HepG2 (cell line): Measurements from ENCODE around the gene CLDN9. TPM values are rescaled to one million over a fixed set of nuclear protein-coding genes. Genes with fewer than 3 reads are reported as not detected.

Source experiments
- ATAC-seq: fragments of 200-7000 bp; cut with Tn5 transposase; 3 replicates; pipeline ENCODE4 v1.9.1; 2020; ENCODE audit warnings: mild to moderate bottlenecking, moderate library complexity
- BruUV-seq: library from RNA; stranded (reverse); fragments of 400-500 nt; replicated peaks from 2 replicates; lab custom pipeline; 2021; lab: Mats Ljungman, UMichigan
- CTCF ChIA-PET: fragments of 300-600 bp; formaldehyde crosslinking; extraction: SDS; loops from one replicate; lab custom pipeline; 2021; ENCODE audit warnings: low total read pairs, inconsistent platforms, low intra/inter-chr PET ratio; lab: Yijun Ruan, JAX
- POLR2A ChIA-PET: fragments of 350-600 bp; sonication (Branson Sonifier 250); formaldehyde crosslinking; loops from one replicate; lab custom pipeline; 2020; ENCODE audit warnings: antibody characterized with exemption, inconsistent platforms; lab: Yijun Ruan, JAX
- DNase-seq: peaks from one replicate; pipeline ENCODE4 v3.0.0-alpha.2; 2015; ENCODE audit warnings: low spot score
- FAIRE-seq: peaks from 3 replicates; lab custom pipeline; 2011; peaks lifted over from hg19 to GRCh38; lab: Jason Lieb, UNC
- H2AFZ ChIP-seq: one replicate; pipeline ENCODE4 v1.6.1; 2011; ENCODE audit warnings: low read length, inconsistent platforms
- H3K27ac ChIP-seq: fragments of 300-600 bp; 3 replicates; pipeline ENCODE4 v1.8.0; 2011; ENCODE audit warnings: mixed run types, mild to moderate bottlenecking, mixed read lengths, low read length, inconsistent platforms; ENCODE audit not compliant: insufficient read depth; ENCODE audit errors: extremely low read length
- H3K27me3 ChIP-seq, 2 experiments: fragments of 200-600 bp in 1 of 2; 2 replicates in 1 of 2; 3 replicates in 1 of 2; pipeline versions ENCODE4 v1.6.0 to v1.8.0; 2011; ENCODE audit warnings: low read length in 2 of 2, mild to moderate bottlenecking in 2 of 2, moderate library complexity in 2 of 2, inconsistent platforms in 1 of 2; ENCODE audit not compliant: insufficient read depth in 2 of 2, control insufficient read depth in 1 of 2
- H3K36me3 ChIP-seq, 2 experiments: fragments of 200-600 bp in 1 of 2; replicated peaks in 1 of 2; 2 replicates in 1 of 2; 3 replicates in 1 of 2; pipeline versions ENCODE4 v1.5.1 to v1.8.0; 2011; ENCODE audit warnings: low read length in 2 of 2, inconsistent platforms in 1 of 2; ENCODE audit not compliant: insufficient read depth in 2 of 2, control insufficient read depth in 1 of 2
- H3K4me1 ChIP-seq: 2 replicates; pipeline ENCODE4 v1.5.1; 2012; ENCODE audit warnings: low read length, inconsistent platforms; ENCODE audit not compliant: insufficient read depth
- H3K4me2 ChIP-seq: 2 replicates; pipeline ENCODE4 v1.6.0; 2011; ENCODE audit warnings: low read depth, low read length, inconsistent platforms
- H3K4me3 ChIP-seq, 3 experiments: fragments of 200-600 bp in 1 of 3; sonication (generic), shearing (Covaris generic) in 1 of 3; replicated peaks in 1 of 3; 2 replicates each; pipeline ENCODE4 v1.5.1; 2011 to 2016; ENCODE audit warnings: low read length in 3 of 3, inconsistent platforms in 2 of 3, low read depth in 2 of 3, mild to moderate bottlenecking in 2 of 3, control low read depth in 1 of 3, mixed read lengths in 1 of 3; ENCODE audit not compliant: insufficient read depth in 1 of 3
- H3K79me2 ChIP-seq: one replicate; pipeline ENCODE4 v1.6.1; 2011; ENCODE audit warnings: low read length, inconsistent platforms; ENCODE audit not compliant: insufficient read depth
- H3K9ac ChIP-seq: 2 replicates; pipeline ENCODE4 v1.6.0; 2011; ENCODE audit warnings: mild to moderate bottlenecking, low read depth, low read length, inconsistent platforms; ENCODE audit not compliant: insufficient read depth
- H3K9me3 ChIP-seq: 2 replicates; pipeline ENCODE4 v1.5.1; 2012; ENCODE audit warnings: mild to moderate bottlenecking, low read length
- H4K20me1 ChIP-seq: 2 replicates; pipeline ENCODE4 v1.6.0; 2011; ENCODE audit warnings: inconsistent platforms, mild to moderate bottlenecking, low read length, moderate library complexity; ENCODE audit not compliant: insufficient read depth
- CCAR2 ChIP-seq: fragments of 200-400 bp; formaldehyde crosslinking; optimal IDR thresholded peaks from 2 replicates; pipeline ENCODE3; 2018; ENCODE audit warnings: low read depth, mild to moderate bottlenecking, low read length, moderate library complexity
- HNRNPL ChIP-seq: fragments of 200-400 bp; formaldehyde crosslinking; IDR thresholded peaks from 2 replicates; pipeline ENCODE4 v1.6.1; 2017; ENCODE audit warnings: mild to moderate bottlenecking, low read depth, low read length
- IRF2 ChIP-seq: IDR thresholded peaks from 2 replicates; pipeline ENCODE4 v1.6.1; 2018; ENCODE audit warnings: missing genetic modification reagents, missing compliant biosample characterization
- MYNN ChIP-seq: sonication (generic); formaldehyde crosslinking; IDR thresholded peaks from 2 replicates; pipeline ENCODE4 v1.4.0; 2020; ENCODE audit warnings: mild to moderate bottlenecking, low read depth, missing genetic modification reagents
- NFE2L1 ChIP-seq: sonication (generic); formaldehyde crosslinking; IDR thresholded peaks from 2 replicates; pipeline ENCODE4 v1.4.0; 2020; ENCODE audit warnings: missing genetic modification reagents, mild to moderate bottlenecking, borderline replicate concordance
- NFIC ChIP-seq: IDR thresholded peaks from 2 replicates; pipeline ENCODE4 v1.6.1; 2012; ENCODE audit warnings: mild to moderate bottlenecking, low read length, inconsistent platforms
- PHB2 ChIP-seq: fragments of 450-650 bp; IDR thresholded peaks from 2 replicates; pipeline ENCODE4 v1.6.1; 2018; ENCODE audit not compliant: partially characterized antibody
- SMAD3 ChIP-seq: sonication (generic); formaldehyde crosslinking; IDR thresholded peaks from 2 replicates; pipeline ENCODE4 v1.4.0; 2020; ENCODE audit warnings: missing genetic modification reagents
- TBP ChIP-seq: sonication (generic); formaldehyde crosslinking; IDR thresholded peaks from 2 replicates; pipeline ENCODE4 v1.5.0; 2020; ENCODE audit warnings: missing genetic modification reagents
- ZBTB40 ChIP-seq, 2 experiments: fragments of 450-650 bp in 1 of 2; sonication (generic) in 1 of 2; formaldehyde crosslinking in 1 of 2; IDR thresholded peaks; 2 replicates each; pipeline versions ENCODE4 v1.6.1 to v1.8.0; 2016 to 2022; ENCODE audit warnings: antibody characterized with exemption in 1 of 2, mild to moderate bottlenecking in 1 of 2, missing genetic modification reagents in 1 of 2
- ZNF777 ChIP-seq: sonication (generic); formaldehyde crosslinking; IDR thresholded peaks from 2 replicates; pipeline ENCODE4 v1.4.0; 2020; ENCODE audit warnings: missing genetic modification reagents
- WGBS: methylation state at CpG from one replicate; pipeline ENCODE4 v1.1.6; 2017; ENCODE audit warnings: low lambda C conversion rate; 5-methylcytosine and 5-hydroxymethylcytosine counted together
- in situ Hi-C: cut with HindIII; loops from 2 replicates; pipeline ENCODE4 v1.10.0; 2017; ENCODE audit warnings: low pct_unique_long_range_greater_than_20kb; ENCODE audit not compliant: extremely low pct_ligation_motif_present
- intact Hi-C: fragments of 100-400 bp; cut with micrococcal nuclease; formaldehyde crosslinking; loops from one replicate; pipeline ENCODE4 v1.10.0; 2022; ENCODE audit not compliant: unreplicated experiment
- polyA plus RNA-seq, 8 experiments: library from polyadenylated mRNA; depleted of rRNA in 3 of 8; stranded (reverse) in 7 of 8; unstranded in 1 of 8; fragments of >200 nt; fragmentation: Illumina TruSeq in 4 of 8; extraction: Trizol in 4 of 8; gene quantifications; 2 replicates each; pipeline versions ENCODE4 v1.2.1 to v1.2.3, GENCODE V29; 2011 to 2016; ENCODE audit warnings: low read depth in 4 of 8, missing spikeins in 1 of 8, mixed read lengths in 1 of 8; ENCODE audit not compliant: insufficient read depth in 1 of 8
- total RNA-seq, 5 experiments: library from RNA; depleted of rRNA; stranded (reverse); fragments of >200 nt; fragmentation: Illumina TruSeq; extraction: Trizol; gene quantifications; 2 replicates each; pipeline ENCODE4 v1.2.3, GENCODE V29; 2016; ENCODE audit warnings: low read depth in 1 of 5

Gene CLDN9
- total and polyA plus RNA-seq, 2 of the 13 experiments (the other 11 are each of a cell fraction or from before 2014, with no cell fraction given): 0.15 to 0.26 TPM

- TF ChIP-seq TBP (CRISPR knock-in tag) (no peak), NFE2L1 (no peak)
Measured at GRCh38 chr16:3010510-3010909, 2.2 kb upstream of the CLDN9 start (continued).

- no peaks in the 10 kb centered on the region for H3K36me3 ChIP-seq
- no peaks in the 10 kb centered on the region for H3K79me2 ChIP-seq
- H2AFZ ChIP-seq: no peak overlapping the region
- FAIRE-seq: no peak
- H3K4me3 ChIP-seq: peak overlapping the region; percentile 16 to 40 (median 29); a peak in 3 of 6 replicates
- H3K4me1 ChIP-seq: peaks cover 98% of the 10 kb centered on the region
- BruUV-seq: no TSS peak
- peaks cover 7 to 22% of the 10 kb centered on the region in 2 experiments; a peak in 4 of 5 replicates for H3K27me3 ChIP-seq
- DNase-seq: no peak
- ChIA-PET CTCF (no interaction called here), POLR2A (interaction anchor here (0.8 to 14.2 kb wide), 2 partner anchors 9 to 11 kb away, joined by 3 to 750 read pairs; partner anchors contain the start of genes CLDN6, HCFC1R1, THOC6 and TNFRSF12A)
- no peak overlapping the region for H3K27ac ChIP-seq
- no peak for ATAC-seq
- no peaks in the 10 kb centered on the region for H4K20me1 ChIP-seq
- in situ Hi-C loops: no loop called here
- WGBS: 11% methylated on average over 16 of the region's 19 CpGs
- no peak for TF ChIP-seq PHB2
- no peak for TF ChIP-seq ZNF777 (CRISPR knock-in tag)
- TF ChIP-seq ZBTB40 (IDR thresholded peaks at IDR 0.05): no peak
- 0 out of 2 replicates have a peak, but pooled peaks have one; percentile 11 for TF ChIP-seq ZBTB40 (CRISPR knock-in tag; IDR thresholded peaks at IDR 0.05)
- peak; percentile 61; the same call in 1 of the 2 replicates for TF ChIP-seq HNRNPL
- no peak for TF ChIP-seq SMAD3 (CRISPR knock-in tag)
- no peak for TF ChIP-seq MYNN (CRISPR knock-in tag)
- no peak for TF ChIP-seq CCAR2
- TF ChIP-seq NFIC: no peak
- TF ChIP-seq IRF2 (CRISPR knock-in tag): no peak
- H3K9me3 ChIP-seq: no peaks in the 10 kb centered on the region
- intact Hi-C loops: no loop called here
- H3K9ac ChIP-seq: no peak overlapping the region
- H3K4me2 ChIP-seq: peak overlapping the region; percentile 55
Measured at GRCh38 chr16:3012246-3012645, 477 bp upstream of the CLDN9 start.
